Measurements from ENCODE around the gene CALB2.

- TF ChIP-seq POLR2A (IDR thresholded peaks at IDR 0.05) (no peak), POLR2AphosphoS5 (IDR thresholded peaks at IDR 0.05) (no peak)
These were observed 842 bp upstream of the CALB2 start for GRCh38 chr16:71357681-71358080.
